NCI-H345 (cell line): Measurements from ENCODE around the gene MXRA5.
"Not testable (repeated sequence)": the region's sequence is repeated elsewhere in the genome, so short reads cannot be mapped to it uniquely, and the experiment has no call there.

ENCODE experiments used
- DNase-seq: peaks from one replicate; lab custom pipeline; 2025; lab: John Stamatoyannopoulos, UW

The MXRA5 gene

GRCh38 chrX:3343569-3343968 is 2.9 kb downstream of the MXRA5 start:
- not testable (repeated sequence) for DNase-seq

DNA sequence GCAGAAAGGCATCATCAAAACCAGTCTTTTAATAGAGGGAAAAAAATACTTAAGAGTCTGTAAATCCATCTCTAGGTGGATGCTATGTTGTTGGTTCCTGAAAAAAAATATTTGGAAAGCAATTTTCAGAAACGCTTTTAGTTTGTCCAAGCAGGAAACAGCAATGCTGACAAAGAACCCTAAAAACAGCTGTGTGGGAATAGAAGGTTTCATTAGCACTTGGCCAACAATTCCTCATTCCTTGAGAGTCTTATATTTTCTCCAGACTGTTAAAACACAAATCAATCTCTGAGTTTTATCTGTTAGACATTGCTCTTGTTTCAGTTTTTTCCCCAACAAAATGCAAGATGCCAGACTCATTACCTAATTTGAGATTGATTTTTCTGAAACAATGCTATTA is 6.4 kb downstream of the MXRA5 start:
- DNase-seq, result no peak

GRCh38 chrX:3326681-3327080 is 19.8 kb downstream of the MXRA5 start:
- DNase-seq, result no peak

DNA sequence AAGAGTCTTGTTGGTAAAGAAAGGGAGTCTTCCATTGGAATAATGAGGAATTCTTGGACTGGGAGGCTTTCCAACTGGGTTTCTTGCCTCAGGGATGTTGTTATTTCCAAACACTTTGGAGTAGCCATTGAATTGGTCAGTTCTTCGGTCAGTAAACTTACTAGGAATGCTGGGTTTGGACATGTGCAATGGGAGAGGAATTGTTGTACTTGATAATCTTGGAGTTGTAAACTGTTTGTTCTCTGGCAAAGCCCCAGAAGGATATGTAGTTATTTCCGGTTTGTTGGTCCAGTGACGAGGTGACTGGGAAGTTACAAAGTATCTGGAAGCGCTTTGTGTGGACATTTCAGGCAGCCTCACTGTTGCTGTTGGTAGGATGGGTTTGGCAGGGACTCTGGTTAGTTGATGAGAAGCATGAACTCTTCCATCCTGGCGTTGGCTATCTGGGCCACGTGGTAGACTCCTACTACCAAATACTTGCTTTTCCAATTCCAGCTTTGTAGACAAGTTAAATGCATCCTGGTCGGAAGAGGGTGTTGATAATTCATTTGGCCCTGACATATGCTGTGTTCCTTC is 25.9 kb downstream of the MXRA5 start:
- DNase-seq, result no peak

DNA sequence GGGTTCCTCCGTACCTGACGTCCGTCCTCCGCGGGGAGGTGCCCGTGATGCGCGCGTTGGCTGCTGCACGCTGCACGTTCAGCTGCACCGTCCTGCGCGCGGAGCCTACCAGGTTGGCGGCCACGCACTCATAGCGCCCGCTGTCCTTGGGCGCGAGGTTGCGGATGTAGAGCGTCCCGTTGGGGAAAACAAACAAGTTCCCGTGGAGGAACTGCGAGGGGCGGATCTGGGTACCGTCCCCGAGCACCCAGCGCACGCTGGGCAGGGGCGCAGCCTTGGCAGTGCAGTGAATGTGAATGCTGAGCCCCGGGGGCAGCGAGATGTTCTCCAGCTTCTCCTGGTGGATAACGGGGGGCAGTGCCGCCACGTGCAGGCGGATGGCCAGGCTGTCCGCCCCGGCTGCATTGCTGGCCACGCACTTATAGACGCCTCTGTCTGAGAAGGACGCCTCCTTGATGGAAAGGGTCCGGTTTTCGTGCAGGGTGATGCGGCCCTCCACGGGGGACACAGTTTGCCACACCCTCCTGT is 29.2 kb downstream of the MXRA5 start:
- no peak for DNase-seq

GRCh38 chrX:3312109-3312508 is 34.3 kb downstream of the MXRA5 start:
- no peak for DNase-seq

- no peak for DNase-seq
Measured at GRCh38 chrX:3307881-3308280, 38.6 kb downstream of the MXRA5 start.

DNA sequence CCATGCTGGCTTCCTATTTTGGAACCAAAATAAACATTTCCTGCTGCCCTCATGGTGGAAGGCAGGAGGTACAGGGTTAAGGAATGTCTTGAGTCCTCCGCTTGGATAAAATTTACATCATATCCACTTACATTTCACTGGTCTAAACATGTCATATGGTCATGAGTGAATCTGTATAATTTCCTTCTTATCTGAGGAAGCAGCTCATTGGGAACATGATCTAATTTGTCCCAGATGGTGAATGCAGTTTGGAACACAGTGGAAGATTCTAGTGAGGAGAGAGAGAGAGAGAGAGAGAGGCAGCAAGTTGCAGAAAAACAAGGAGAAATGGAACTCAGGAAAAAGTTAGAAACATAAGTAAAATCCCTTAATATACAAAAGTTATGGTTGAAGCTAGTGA is 46.8 kb downstream of the MXRA5 start:
- DNase-seq, result no peak

GRCh38 chrX:3295731-3296130 is 50.7 kb downstream of the MXRA5 start:
- DNase-seq, result no peak

GRCh38 chrX:3293251-3293650 is 53.2 kb downstream of the MXRA5 start:
- DNase-seq, result no peak

DNA sequence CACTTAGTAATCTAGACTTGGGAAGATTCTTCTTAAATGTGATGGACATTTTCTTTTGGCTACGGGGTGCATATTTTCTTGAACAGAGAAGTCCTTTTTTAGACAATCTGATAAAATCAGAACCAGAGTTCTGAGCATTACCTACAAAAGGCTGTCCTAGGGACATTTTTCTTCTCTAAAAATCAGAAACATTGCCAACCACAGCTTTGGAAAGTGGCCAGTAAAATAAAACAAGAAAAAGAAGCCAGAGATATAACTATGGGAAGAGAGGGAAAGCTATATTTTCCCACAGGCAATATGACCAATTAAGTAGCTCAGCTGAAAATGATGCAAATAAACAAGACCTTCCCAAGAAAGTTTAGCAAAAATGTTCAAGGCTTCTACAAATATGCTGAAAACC is 55.9 kb downstream of the MXRA5 start:
- no peak for DNase-seq

DNA sequence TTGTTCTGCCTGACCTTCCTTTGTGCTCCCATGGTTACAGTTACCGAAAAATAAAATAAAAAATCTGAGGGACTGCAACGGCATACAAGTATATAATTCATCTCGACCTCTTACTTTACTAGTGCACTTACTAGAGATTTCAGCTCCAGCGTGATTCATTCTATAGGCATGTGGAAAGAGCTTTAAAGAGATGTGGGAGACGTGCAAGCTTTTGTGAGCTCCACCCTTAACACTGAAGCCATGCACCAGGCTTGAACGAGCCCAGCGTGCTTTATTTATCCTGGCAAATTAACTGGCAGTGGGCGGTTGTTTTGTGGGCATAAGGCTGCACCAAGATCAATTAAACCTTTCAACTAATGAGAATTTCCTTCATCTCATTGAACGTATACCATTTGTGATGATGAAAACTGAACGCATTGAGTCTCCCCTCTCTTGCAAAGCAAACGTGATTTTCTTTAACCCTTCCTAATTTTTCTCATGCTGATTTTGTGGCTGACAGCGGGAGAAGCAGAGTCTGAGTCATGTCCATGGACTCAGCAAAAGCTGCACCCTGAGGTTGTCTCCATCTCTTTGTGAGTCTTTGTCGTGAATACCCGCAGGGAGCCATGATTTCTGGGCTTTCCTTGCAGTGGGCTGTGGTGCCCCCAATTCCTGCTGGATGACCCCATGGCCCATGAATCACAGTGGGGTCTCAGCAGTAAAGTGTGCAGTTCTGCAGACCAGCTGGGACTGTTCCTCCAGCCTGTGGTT is 60.1 kb downstream of the MXRA5 start:
- no peak for DNase-seq

GRCh38 chrX:3280706-3281105 is 65.7 kb downstream of the MXRA5 start:
- DNase-seq, result no peak

DNA sequence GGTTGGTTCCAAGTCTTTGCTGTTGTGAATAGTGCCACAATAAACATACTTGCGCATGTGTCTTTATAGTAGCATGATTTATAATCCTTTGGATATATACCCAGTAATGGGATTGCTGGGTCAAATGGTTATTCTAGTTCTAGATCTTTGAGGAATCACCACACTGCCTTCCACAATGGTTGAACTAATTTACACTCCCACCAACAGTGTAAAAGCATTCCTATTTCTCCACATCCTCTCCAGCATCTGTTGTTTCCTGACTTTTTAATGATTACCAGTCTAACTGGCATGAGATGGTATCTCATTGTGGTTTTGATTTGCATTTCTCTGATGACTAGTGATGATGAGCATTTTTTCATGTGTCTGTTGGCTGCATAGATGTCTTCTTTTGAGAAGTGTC is 72.8 kb downstream of the MXRA5 start:
- not testable (repeated sequence) for DNase-seq

DNA sequence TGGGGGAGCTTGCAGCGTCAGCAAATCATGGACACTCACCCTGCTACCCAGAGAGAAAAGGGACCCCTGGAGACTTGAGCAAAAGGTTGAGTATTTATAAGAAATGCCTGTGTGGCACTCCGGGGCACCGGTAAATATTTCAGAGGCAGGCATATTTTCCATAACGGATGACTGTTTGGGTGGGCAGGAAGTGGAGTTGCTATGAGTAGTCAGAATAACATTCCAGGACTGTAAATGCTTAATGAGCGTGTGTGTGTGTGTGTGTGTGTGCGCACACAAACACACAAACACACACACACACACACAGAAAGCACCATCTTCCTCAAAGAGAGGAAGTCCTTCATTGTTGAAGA is 74.6 kb downstream of the MXRA5 start:
- DNase-seq, result no peak

DNA sequence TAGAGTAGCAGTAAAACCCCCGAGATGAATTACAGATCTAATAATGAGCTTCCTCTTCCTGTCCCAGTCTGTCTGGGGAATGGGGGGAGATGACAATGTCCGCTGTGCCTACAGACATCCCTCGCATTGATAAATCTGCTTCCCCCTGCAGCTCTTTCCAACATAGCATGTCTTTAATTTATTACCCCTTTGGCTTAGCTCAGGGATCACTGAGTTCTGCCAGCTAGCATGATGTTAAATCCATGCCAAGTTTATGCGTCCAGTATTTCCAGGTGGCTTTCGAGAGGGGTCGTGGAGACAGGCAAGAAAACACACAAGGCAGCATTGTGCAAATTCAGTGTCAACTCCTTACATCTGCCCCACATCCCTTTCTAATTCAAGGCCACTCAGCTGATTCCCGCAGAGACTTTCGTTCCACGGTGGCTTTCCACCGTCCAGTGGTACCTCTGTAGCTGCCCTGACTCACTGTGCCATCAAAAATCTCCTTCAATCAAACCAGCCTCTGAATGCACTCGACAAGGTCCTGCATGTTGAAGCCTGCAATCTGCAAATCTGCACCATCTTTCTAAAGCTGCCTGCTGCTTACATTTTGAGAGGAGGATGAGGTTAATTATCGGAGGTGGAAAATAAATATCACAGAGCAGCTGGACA is 75.1 kb downstream of the MXRA5 start:
- DNase-seq, result no peak

DNA sequence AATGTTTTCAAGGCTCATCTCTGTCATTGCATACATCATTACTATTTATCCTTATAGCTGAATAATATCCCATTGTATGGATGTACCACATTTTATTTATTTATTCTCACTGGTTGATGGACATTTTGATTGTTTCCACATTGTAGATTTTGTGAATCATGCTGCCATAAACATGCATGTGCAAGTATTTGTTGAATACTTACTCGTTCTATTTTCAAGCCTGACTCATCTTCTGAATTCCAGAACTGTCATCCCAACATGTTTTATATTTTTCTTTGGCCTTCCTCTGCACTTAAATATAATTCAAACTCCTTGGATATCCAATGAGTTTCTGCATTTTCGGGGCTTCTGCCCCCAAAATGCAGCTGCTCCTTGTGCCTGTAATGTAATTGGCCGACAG is 77.6 kb downstream of the MXRA5 start:
- DNase-seq, result no peak

GRCh38 chrX:3263681-3264126 is 82.7 kb downstream of the MXRA5 start:
- no peak for DNase-seq

GRCh38 chrX:3262901-3263300 is 83.6 kb downstream of the MXRA5 start:
- DNase-seq, result no peak
